Central memory CD8-positive, alpha-beta T cell (primary cell): ENCODE measurements around the gene RAD51B.

Experiments used
- ATAC-seq: fragments of 150-1000 bp; cut with Tn5 transposase; replicated peaks from 2 replicates; pipeline ENCODE4 v1.10.0; 2022; ENCODE audit warnings: mild to moderate bottlenecking, moderate FRiP score, moderate number of reproducible peaks; ENCODE audit not compliant: poor library complexity, severe bottlenecking; ENCODE audit errors: extremely low read depth
- DNase-seq, 2 donors: peaks; one replicate each; pipeline ENCODE4 v3.0.0; 2021; ENCODE audit warnings: low spot score in 2 of 2
- H3K27ac Mint-ChIP-seq: one replicate; pipeline ENCODE4 v1.8.0; 2022; ENCODE audit warnings: low read depth, mild to moderate bottlenecking, moderate library complexity, mixed read lengths
- H3K27me3 Mint-ChIP-seq: one replicate; pipeline ENCODE4 v1.8.0; 2022; ENCODE audit warnings: mixed read lengths
- H3K36me3 Mint-ChIP-seq: one replicate; pipeline ENCODE4 v1.8.0; 2022; ENCODE audit warnings: mild to moderate bottlenecking, moderate library complexity, mixed read lengths; ENCODE audit not compliant: insufficient read depth
- H3K4me1 Mint-ChIP-seq: one replicate; pipeline ENCODE4 v1.8.0; 2022; ENCODE audit warnings: mixed read lengths
- H3K4me3 Mint-ChIP-seq: one replicate; pipeline ENCODE4 v1.8.0; 2022; ENCODE audit warnings: mild to moderate bottlenecking, moderate library complexity, mixed read lengths
- H3K9me3 Mint-ChIP-seq: one replicate; pipeline ENCODE4 v1.8.0; 2022; ENCODE audit warnings: mixed read lengths

Gene RAD51B

GRCh38 chr14:68228656-68229055 is 409.1 kb downstream of the RAD51B start:
- Mint-ChIP-seq H3K27me3 (no peaks in the 10 kb centered on the region), H3K4me3 (no peak overlapping the region), H3K9me3 (no peaks in the 10 kb centered on the region), H3K27ac (no peak overlapping the region), H3K36me3 (no peaks in the 10 kb centered on the region), H3K4me1 (no peaks in the 10 kb centered on the region)
- DNase-seq = no peak
- ATAC-seq = no peak

- H3K27me3 Mint-ChIP-seq = no peaks in the 10 kb centered on the region
- H3K36me3 Mint-ChIP-seq = no peaks in the 10 kb centered on the region
- ATAC-seq (no peak), DNase-seq (no peak)
- H3K4me3 Mint-ChIP-seq = no peak overlapping the region
- no peaks in the 10 kb centered on the region for H3K4me1 Mint-ChIP-seq
- no peak overlapping the region for H3K27ac Mint-ChIP-seq
- H3K9me3 Mint-ChIP-seq = no peaks in the 10 kb centered on the region
Observed at GRCh38 chr14:68229423-68230100, 410.0 kb downstream of the RAD51B start.

GRCh38 chr14:68230202-68230949 is 410.8 kb downstream of the RAD51B start:
- H3K4me1 Mint-ChIP-seq = no peaks in the 10 kb centered on the region

GRCh38 chr14:68230950-68231717 is 411.6 kb downstream of the RAD51B start:
- H3K9me3 Mint-ChIP-seq = no peaks in the 10 kb centered on the region
- DNase-seq (no peak), ATAC-seq (no peak)
- no peaks in the 10 kb centered on the region for H3K36me3 Mint-ChIP-seq
- no peaks in the 10 kb centered on the region for H3K4me1 Mint-ChIP-seq
- no peaks in the 10 kb centered on the region for H3K27me3 Mint-ChIP-seq
- H3K4me3 Mint-ChIP-seq = no peak overlapping the region
- no peak overlapping the region for H3K27ac Mint-ChIP-seq

More at GRCh38 chr14:68230202-68230949, 410.8 kb downstream of the RAD51B start:
- Mint-ChIP-seq H3K9me3 (no peaks in the 10 kb centered on the region), H3K36me3 (no peaks in the 10 kb centered on the region), H3K4me3 (no peak overlapping the region), H3K27ac (no peak overlapping the region), H3K27me3 (no peaks in the 10 kb centered on the region)
- no peak for ATAC-seq
- no peak for DNase-seq

GRCh38 chr14:68231898-68232297 is 412.3 kb downstream of the RAD51B start:
- DNase-seq = no peak
- no peaks in the 10 kb centered on the region for H3K36me3 Mint-ChIP-seq
- H3K4me3 Mint-ChIP-seq = no peak overlapping the region
- H3K9me3 Mint-ChIP-seq = no peaks in the 10 kb centered on the region
- H3K4me1 Mint-ChIP-seq = no peaks in the 10 kb centered on the region
- H3K27ac Mint-ChIP-seq = no peak overlapping the region
- no peak for ATAC-seq
- H3K27me3 Mint-ChIP-seq = no peaks in the 10 kb centered on the region

- peaks cover 2% of the 10 kb centered on the region for H3K36me3 Mint-ChIP-seq
- H3K4me1 Mint-ChIP-seq = no peaks in the 10 kb centered on the region
- H3K9me3 Mint-ChIP-seq = no peaks in the 10 kb centered on the region
- no peak for ATAC-seq
- no peak overlapping the region for H3K4me3 Mint-ChIP-seq
- DNase-seq = no peak
- H3K27ac Mint-ChIP-seq = no peak overlapping the region
- H3K27me3 Mint-ChIP-seq = no peaks in the 10 kb centered on the region
Observed at GRCh38 chr14:68232300-68233055, 412.9 kb downstream of the RAD51B start.

GRCh38 chr14:68233101-68233784 is 413.7 kb downstream of the RAD51B start:
- ATAC-seq (no peak), DNase-seq (no peak)
- peaks cover 2% of the 10 kb centered on the region for H3K36me3 Mint-ChIP-seq
- no peak overlapping the region for H3K27ac Mint-ChIP-seq
- H3K4me1 Mint-ChIP-seq = no peaks in the 10 kb centered on the region
- H3K4me3 Mint-ChIP-seq = no peak overlapping the region
- H3K27me3 Mint-ChIP-seq = no peaks in the 10 kb centered on the region
- H3K9me3 Mint-ChIP-seq = no peaks in the 10 kb centered on the region

GRCh38 chr14:68234101-68234905 is 414.7 kb downstream of the RAD51B start:
- no peaks in the 10 kb centered on the region for H3K9me3 Mint-ChIP-seq
- no peak overlapping the region for H3K4me3 Mint-ChIP-seq
- peaks cover 2% of the 10 kb centered on the region for H3K36me3 Mint-ChIP-seq
- no peak overlapping the region for H3K27ac Mint-ChIP-seq
- no peaks in the 10 kb centered on the region for H3K4me1 Mint-ChIP-seq
- no peaks in the 10 kb centered on the region for H3K27me3 Mint-ChIP-seq
- no peak for ATAC-seq
- DNase-seq = no peak

- DNase-seq (no peak), ATAC-seq (no peak)
- H3K27ac Mint-ChIP-seq = no peak overlapping the region
- peaks cover 2% of the 10 kb centered on the region for H3K36me3 Mint-ChIP-seq
- no peak overlapping the region for H3K4me3 Mint-ChIP-seq
- no peaks in the 10 kb centered on the region for H3K9me3 Mint-ChIP-seq
- H3K27me3 Mint-ChIP-seq = no peaks in the 10 kb centered on the region
- H3K4me1 Mint-ChIP-seq = no peaks in the 10 kb centered on the region
Observed at GRCh38 chr14:68235011-68235410, 415.4 kb downstream of the RAD51B start.

GRCh38 chr14:68236582-68237458 is 417.2 kb downstream of the RAD51B start:
- ATAC-seq = no peak
- Mint-ChIP-seq H3K36me3 (peaks cover 3% of the 10 kb centered on the region), H3K27ac (no peak overlapping the region), H3K9me3 (no peaks in the 10 kb centered on the region), H3K27me3 (no peaks in the 10 kb centered on the region), H3K4me1 (no peaks in the 10 kb centered on the region), H3K4me3 (no peak overlapping the region)
- DNase-seq = no peak

- no peaks in the 10 kb centered on the region for H3K9me3 Mint-ChIP-seq
- H3K27me3 Mint-ChIP-seq = no peaks in the 10 kb centered on the region
- H3K4me1 Mint-ChIP-seq = no peaks in the 10 kb centered on the region
- DNase-seq = no peak
- no peak for ATAC-seq
- no peak overlapping the region for H3K4me3 Mint-ChIP-seq
- H3K27ac Mint-ChIP-seq = no peak overlapping the region
- peaks cover 3% of the 10 kb centered on the region for H3K36me3 Mint-ChIP-seq
Observed at GRCh38 chr14:68238551-68238950, 419.0 kb downstream of the RAD51B start.
